Measurements from ENCODE around the gene OR10A5. TPM values are rescaled to one million over a fixed set of nuclear protein-coding genes. Genes with fewer than 3 reads are reported as not detected.

Gene OR10A5
- total RNA-seq, 1 experiment from 2014 or later = not detected

DNA sequence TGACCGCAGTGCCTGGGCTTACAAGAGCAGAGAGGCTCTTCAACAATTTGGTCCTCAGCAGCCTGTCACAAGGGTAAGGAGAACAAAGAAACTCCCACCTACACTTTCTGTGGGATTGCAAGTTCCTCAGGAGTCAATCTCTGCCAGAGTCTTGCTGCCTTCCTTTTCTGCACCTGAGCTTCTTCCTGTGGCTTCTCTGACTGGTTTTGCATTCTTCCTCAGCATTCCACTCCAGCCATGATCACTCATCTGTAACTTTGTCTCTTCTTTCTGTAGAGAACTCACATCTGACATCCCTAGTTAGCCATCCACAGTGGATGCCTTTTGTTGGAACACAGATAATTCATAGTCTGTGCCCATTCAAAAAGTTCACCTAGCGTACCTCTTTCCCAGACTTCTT is 31.8 kb upstream of the OR10A5 start:
- TF ChIP-seq, protein P1, sequence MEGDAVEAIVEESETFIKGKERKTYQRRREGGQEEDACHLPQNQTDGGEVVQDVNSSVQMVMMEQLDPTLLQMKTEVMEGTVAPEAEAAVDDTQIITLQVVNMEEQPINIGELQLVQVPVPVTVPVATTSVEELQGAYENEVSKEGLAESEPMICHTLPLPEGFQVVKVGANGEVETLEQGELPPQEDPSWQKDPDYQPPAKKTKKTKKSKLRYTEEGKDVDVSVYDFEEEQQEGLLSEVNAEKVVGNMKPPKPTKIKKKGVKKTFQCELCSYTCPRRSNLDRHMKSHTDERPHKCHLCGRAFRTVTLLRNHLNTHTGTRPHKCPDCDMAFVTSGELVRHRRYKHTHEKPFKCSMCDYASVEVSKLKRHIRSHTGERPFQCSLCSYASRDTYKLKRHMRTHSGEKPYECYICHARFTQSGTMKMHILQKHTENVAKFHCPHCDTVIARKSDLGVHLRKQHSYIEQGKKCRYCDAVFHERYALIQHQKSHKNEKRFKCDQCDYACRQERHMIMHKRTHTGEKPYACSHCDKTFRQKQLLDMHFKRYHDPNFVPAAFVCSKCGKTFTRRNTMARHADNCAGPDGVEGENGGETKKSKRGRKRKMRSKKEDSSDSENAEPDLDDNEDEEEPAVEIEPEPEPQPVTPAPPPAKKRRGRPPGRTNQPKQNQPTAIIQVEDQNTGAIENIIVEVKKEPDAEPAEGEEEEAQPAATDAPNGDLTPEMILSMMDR (conservative IDR thresholded peaks at IDR 0.05) = no peak
- Histone ChIP-seq H3K9ac (ENCODE audit: extremely low read depth, insufficient read length, low read length) (no peak overlapping the region), H3K18ac (ENCODE audit: insufficient read length, low read depth, low read length) (no peak overlapping the region), H4K5ac (ENCODE audit: insufficient read length, low read depth, low read length) (no peak overlapping the region), H2AK5ac (ENCODE audit: insufficient read length, low read length) (no peak overlapping the region), H4K20me1 (ENCODE audit: control insufficient read depth, insufficient read depth, insufficient read length) (no peaks in the 10 kb centered on the region), H3K56ac (ENCODE audit: insufficient read length, low read depth, low read length) (no peak overlapping the region), H2BK120ac (ENCODE audit: low read depth, low read length, poor library complexity, severe bottlenecking) (no peak overlapping the region), H4K91ac (ENCODE audit: insufficient read length, low read depth, low read length) (no peak overlapping the region), H2BK20ac (ENCODE audit: low read depth, low read length, poor library complexity, severe bottlenecking) (no peak overlapping the region), H2BK15ac (ENCODE audit: low read depth, low read length) (no peak overlapping the region), H3K23me2 (ENCODE audit: insufficient read length, low read depth, low read length, poor library complexity, severe bottlenecking) (no peaks in the 10 kb centered on the region), H2AFZ (ENCODE audit: low read length) (no peak overlapping the region), H4K8ac (replicated peaks; ENCODE audit: insufficient read length, low read depth, low read length) (no peak overlapping the region), H3K27me3 (ENCODE audit: insufficient read depth, low read length) (no peaks in the 10 kb centered on the region), H3K4me1 (ENCODE audit: insufficient read depth, low read length) (no peaks in the 10 kb centered on the region), H2BK5ac (ENCODE audit: insufficient read length, low read length) (no peak overlapping the region), H3K9me3 (ENCODE audit: control insufficient read depth, low read depth, low read length) (no peaks in the 10 kb centered on the region), H3K27ac (ENCODE audit: insufficient read length, low read depth, low read length) (no peak overlapping the region), H3K79me1 (ENCODE audit: insufficient read depth, low read depth, low read length, poor library complexity, severe bottlenecking) (no peaks in the 10 kb centered on the region), H3K4ac (ENCODE audit: low read depth, low read length) (no peak overlapping the region), H2BK12ac (ENCODE audit: insufficient read length, low read depth, low read length) (no peak overlapping the region), H3K79me2 (ENCODE audit: insufficient read depth, low read length) (no peaks in the 10 kb centered on the region), H3K4me2 (ENCODE audit: insufficient read depth, insufficient read length, low read length) (no peak overlapping the region), H3K23ac (ENCODE audit: insufficient read length, low read depth, low read length) (no peak overlapping the region), H3K14ac (ENCODE audit: insufficient read depth, low read length) (no peak overlapping the region), H3T11ph (ENCODE audit: low read length) (no peak overlapping the region)
- no peaks in the 10 kb centered on the region; a peak in 1 of 5 replicates for H3K9me3 Mint-ChIP-seq
- no peaks in the 10 kb centered on the region; the same call in 1 of the 2 replicates for H3K27me3 Mint-ChIP-seq (ENCODE audit: low read depth)
- H3K27ac Mint-ChIP-seq = no peak overlapping the region
- H3K36me3 Mint-ChIP-seq (ENCODE audit: insufficient read depth in 1 of 3, low read depth in 3 of 3) = no peaks in the 10 kb centered on the region; a peak in 1 of 7 replicates
- WGBS (ENCODE audit: extremely low coverage, insufficient read length, low lambda C conversion rate) = no CpG with 5 or more reads among the region's 2 CpGs
- DNase-seq = no peak
- H3K4me1 Mint-ChIP-seq = peaks cover 6 to 12% of the 10 kb centered on the region in 2 experiments
- no peak overlapping the region for H3K4me3 Mint-ChIP-seq

All from H9 (cell line).